ENCODE results near the gene GBE1.

The GBE1 gene

GRCh38 chr3:81699536-81700320 lies 61.7 kb downstream of the GBE1 start:
- no peak for DNase-seq (ENCODE audit: low spot score)

- no peak for DNase-seq (ENCODE audit: low spot score)
These were observed 65.4 kb downstream of the GBE1 start for GRCh38 chr3:81696090-81696489.

GRCh38 chr3:81695302-81695701 lies 66.1 kb downstream of the GBE1 start:
- DNase-seq (ENCODE audit: low spot score) = no peak

- no peak for DNase-seq (ENCODE audit: low spot score)
These were observed 66.8 kb downstream of the GBE1 start for GRCh38 chr3:81694662-81695061.

- DNase-seq (ENCODE audit: low spot score) = no peak
These were observed 68.7 kb downstream of the GBE1 start for GRCh38 chr3:81692766-81693165.

- DNase-seq (ENCODE audit: low spot score) = no peak
These were observed 71.8 kb downstream of the GBE1 start for GRCh38 chr3:81689617-81690016.

GRCh38 chr3:81684751-81685395 lies 76.6 kb downstream of the GBE1 start:
- peak; percentile 6 for DNase-seq (ENCODE audit: low spot score)

- no peak for DNase-seq (ENCODE audit: low spot score)
These were observed 84.6 kb downstream of the GBE1 start for GRCh38 chr3:81676706-81677456.

- no peak for DNase-seq (ENCODE audit: low spot score)
These were observed 86.8 kb downstream of the GBE1 start for GRCh38 chr3:81674690-81675089.

- no peak for DNase-seq (ENCODE audit: low spot score)
These were observed 93.2 kb downstream of the GBE1 start for GRCh38 chr3:81668283-81668682.

GRCh38 chr3:81666502-81667121 lies 94.8 kb downstream of the GBE1 start:
- no peak for DNase-seq (ENCODE audit: low spot score)

- no peak for DNase-seq (ENCODE audit: low spot score)
These were observed 98.3 kb downstream of the GBE1 start for GRCh38 chr3:81663114-81663513.

GRCh38 chr3:81660036-81660435 lies 101.4 kb downstream of the GBE1 start:
- DNase-seq (ENCODE audit: low spot score) = no peak

GRCh38 chr3:81658322-81658997 lies 103.0 kb downstream of the GBE1 start:
- DNase-seq (ENCODE audit: low spot score) = no peak

- no peak for DNase-seq (ENCODE audit: low spot score)
These were observed 110.3 kb downstream of the GBE1 start for GRCh38 chr3:81651139-81651538.

- DNase-seq (ENCODE audit: low spot score) = no peak
These were observed 111.3 kb downstream of the GBE1 start for GRCh38 chr3:81650187-81650586.

GRCh38 chr3:81645248-81645647 lies 116.2 kb downstream of the GBE1 start:
- no peak for DNase-seq (ENCODE audit: low spot score)

GRCh38 chr3:81643721-81644120 lies 117.7 kb downstream of the GBE1 start:
- DNase-seq (ENCODE audit: low spot score) = no peak

- no peak for DNase-seq (ENCODE audit: low spot score)
These were observed 123.0 kb downstream of the GBE1 start for GRCh38 chr3:81638480-81638879.

GRCh38 chr3:81632659-81633058 lies 128.8 kb downstream of the GBE1 start:
- no peak for DNase-seq (ENCODE audit: low spot score)

- no peak for DNase-seq (ENCODE audit: low spot score)
These were observed 136.7 kb downstream of the GBE1 start for GRCh38 chr3:81624756-81625155.

- no peak for DNase-seq (ENCODE audit: low spot score)
These were observed 139.1 kb downstream of the GBE1 start for GRCh38 chr3:81622395-81622794.
